Panc1 (cell line): Measurements from ENCODE around the gene GNG7.

Experiments used
- CTCF ChIP-seq: fragments of 450-650 bp; IDR thresholded peaks from 2 replicates; pipeline ENCODE4 v1.5.1; 2017; ENCODE audit warnings: mild to moderate bottlenecking
- POLR2AphosphoS5 ChIP-seq: IDR thresholded peaks from 2 replicates; pipeline ENCODE4 v1.6.1; 2012; ENCODE audit warnings: mild to moderate bottlenecking, low read depth, low read length, moderate library complexity
- REST ChIP-seq, 2 experiments: IDR thresholded peaks; 2 replicates each; pipeline ENCODE4 v1.6.1; 2011 to 2012; ENCODE audit warnings: low read depth in 2 of 2, control low read depth in 1 of 2, low read length in 1 of 2, mild to moderate bottlenecking in 1 of 2, moderate library complexity in 1 of 2; ENCODE audit not compliant: insufficient read depth in 1 of 2
- SIN3A ChIP-seq: IDR thresholded peaks from 2 replicates; pipeline ENCODE4 v1.6.1; 2012; ENCODE audit warnings: low read depth, mild to moderate bottlenecking, low read length, moderate library complexity, borderline replicate concordance; ENCODE audit not compliant: insufficient read depth
- TCF7L2 ChIP-seq: IDR thresholded peaks from 2 replicates; pipeline ENCODE4 v1.6.1; 2011; ENCODE audit warnings: mild to moderate bottlenecking, low read depth, low read length, inconsistent platforms

GRCh38 chr19:2524840-2525723 lies 177.4 kb downstream of the GNG7 start:
- TF ChIP-seq CTCF (no peak), POLR2AphosphoS5 (no peak), TCF7L2 (no peak), REST (IDR thresholded peaks at IDR 0.05; ENCODE audit: insufficient read depth in 1 of 2, low read depth in 2 of 2, low read length in 1 of 2) (no peak), SIN3A (no peak)
